Measurements from ENCODE around the gene LRCH4.
A peak's percentile ranks its signal among the peaks of the same experiment; 100 is the strongest.

LRCH4 gene

GRCh38 chr7:100585511-100586265, at the start of gene LRCH4:
Gene LRCH4 (minus strand): TSS chr7:100586129. CDS start chr7:100586100, 29 bp downstream.
- peak; percentile 56 to 85 (median 73) for DNase-seq

GRCh38 chr7:100632951-100633717, 47.2 kb upstream of the LRCH4 start:
- peak in 5 of 6 experiments; percentile 16 to 48 (median 47) for DNase-seq

GRCh38 chr7:100630066-100630465, 44.1 kb upstream of the LRCH4 start:
- DNase-seq: no peak

- no peak for DNase-seq
These were observed 43.3 kb upstream of the LRCH4 start for GRCh38 chr7:100629117-100629716.

- DNase-seq: no peak
These were observed 41.3 kb upstream of the LRCH4 start for GRCh38 chr7:100627238-100627549.

GRCh38 chr7:100626530-100627237, 40.8 kb upstream of the LRCH4 start:
- DNase-seq: peak; percentile 82 to 91 (median 88)

GRCh38 chr7:100626055-100626454, 40.1 kb upstream of the LRCH4 start:
- DNase-seq: no peak

- no peak for DNase-seq
These were observed 38.3 kb upstream of the LRCH4 start for GRCh38 chr7:100623951-100624824.

- DNase-seq: no peak
These were observed 35.6 kb upstream of the LRCH4 start for GRCh38 chr7:100621554-100621953.

GRCh38 chr7:100620804-100621203, 34.9 kb upstream of the LRCH4 start:
- no peak for DNase-seq

GRCh38 chr7:100620239-100620638, 34.3 kb upstream of the LRCH4 start:
- DNase-seq: no peak

GRCh38 chr7:100614308-100614861, 28.5 kb upstream of the LRCH4 start:
- no peak for DNase-seq

GRCh38 chr7:100613412-100614175, 27.7 kb upstream of the LRCH4 start:
- peak in 1 of 6 experiments; percentile 26 for DNase-seq

GRCh38 chr7:100612730-100613390, 26.9 kb upstream of the LRCH4 start:
- DNase-seq: peak in 4 of 6 experiments; percentile 13 to 43 (median 24)

- DNase-seq: peak; percentile 94 to 99 (median 98)
These were observed 26.2 kb upstream of the LRCH4 start, which contains the start of gene MOSPD3 for GRCh38 chr7:100611983-100612729. Gene MOSPD3 (plus strand): TSS chr7:100612540. CDS start chr7:100612792, 252 bp downstream.

GRCh38 chr7:100609958-100610357, 24.0 kb upstream of the LRCH4 start:
- no peak for DNase-seq

- no peak for DNase-seq
These were observed 21.2 kb upstream of the LRCH4 start for GRCh38 chr7:100607111-100607510.

- DNase-seq: no peak
These were observed 20.4 kb upstream of the LRCH4 start for GRCh38 chr7:100606313-100606712.

Data from stimulated activated naive CD4-positive, alpha-beta T cell (primary cell).